Aorta (tissue), 5 donors: Measurements from ENCODE around the gene ENTPD5. TPM values are rescaled to one million over a fixed set of nuclear protein-coding genes. Genes with fewer than 3 reads are reported as not detected.
"Not testable (repeated sequence)": the region's sequence is repeated elsewhere in the genome, so short reads cannot be mapped to it uniquely, and the experiment has no call there.

Experiments
- ATAC-seq: fragments of 200-7000 bp; cut with Tn5 transposase; one replicate; pipeline ENCODE4 v1.9.1; 2022; ENCODE audit warnings: moderate library complexity; ENCODE audit not compliant: low FRiP score
- DNase-seq, 2 donors: peaks; one replicate each; pipeline ENCODE4 v3.0.0-alpha.2; 2020
- H3K27ac ChIP-seq, 2 donors: one replicate each; pipeline ENCODE4 v1.5.1; 2013; ENCODE audit warnings: low read length in 2 of 2, mild to moderate bottlenecking in 2 of 2, moderate library complexity in 2 of 2, control low read depth in 1 of 2, inconsistent platforms in 1 of 2, low read depth in 1 of 2
- H3K27me3 ChIP-seq, 2 donors: one replicate each; pipeline ENCODE4 v1.6.1; 2013; ENCODE audit warnings: control low read depth in 1 of 2, low read length in 1 of 2, mild to moderate bottlenecking in 1 of 2, moderate library complexity in 1 of 2; ENCODE audit not compliant: insufficient read depth in 2 of 2, control insufficient read depth in 1 of 2
- H3K36me3 ChIP-seq, 2 donors: one replicate each; pipeline ENCODE4 v1.6.1; 2013; ENCODE audit warnings: control low read depth in 1 of 2, low read length in 1 of 2, mild to moderate bottlenecking in 1 of 2; ENCODE audit not compliant: insufficient read depth in 2 of 2, control insufficient read depth in 1 of 2
- H3K4me1 ChIP-seq, 2 donors: one replicate each; pipeline ENCODE4 v1.6.1; 2013; ENCODE audit warnings: low read length in 2 of 2, control low read depth in 1 of 2, mild to moderate bottlenecking in 1 of 2, moderate library complexity in 1 of 2; ENCODE audit not compliant: insufficient read depth in 2 of 2, control insufficient read depth in 1 of 2
- H3K4me3 ChIP-seq, 2 donors: one replicate each; pipeline ENCODE4 v1.5.1; 2013; ENCODE audit warnings: low read length in 2 of 2, control low read depth in 1 of 2, mild to moderate bottlenecking in 1 of 2
- H3K9me3 ChIP-seq: one replicate; pipeline ENCODE4 v1.6.1; 2013; ENCODE audit warnings: mild to moderate bottlenecking, low read length; ENCODE audit not compliant: control insufficient read depth
- WGBS, 2 donors: extraction: QIAGEN DNeasy Blood & Tissue Kit; methylation state at CpG; one replicate each; pipeline ENCODE4 v1.1.7; 2013; 5-methylcytosine and 5-hydroxymethylcytosine counted together
- intact Hi-C, 2 donors: fragments of 100-400 bp; cut with DNase I; formaldehyde crosslinking; loops; one replicate each; pipeline versions ENCODE4 v1.14.2 to v1.15.0; 2022
- polyA plus RNA-seq, 2 donors: library from polyadenylated mRNA; stranded (reverse); fragments of 200-250 nt; gene quantifications; one replicate each; pipeline ENCODE4 v1.2.3, GENCODE V29; 2013
- total RNA-seq, 2 donors: library from RNA; stranded (reverse); fragmentation: NEBNext Ultra II Directional; extraction: Animal tissue kit (Norgen Biotek cat#: 25700); gene quantifications; one replicate each; pipeline ENCODE4 v1.2.1, GENCODE V29; 2021
- donor health status: healthy with polysubstance abuse.
- donor health status: Bipolar disorder and iron deficiency.
- donor health status: DM: no; HTN: no; CAD: no.
- donor health status: DM: no; HTN: no; CAD: no.
- donor health status: DM: yes; HTN: yes; CAD: no.

ENTPD5 gene
- total and polyA plus RNA-seq, 4 donors, result 3.9 to 12.1 (median 7.6) TPM

DNA sequence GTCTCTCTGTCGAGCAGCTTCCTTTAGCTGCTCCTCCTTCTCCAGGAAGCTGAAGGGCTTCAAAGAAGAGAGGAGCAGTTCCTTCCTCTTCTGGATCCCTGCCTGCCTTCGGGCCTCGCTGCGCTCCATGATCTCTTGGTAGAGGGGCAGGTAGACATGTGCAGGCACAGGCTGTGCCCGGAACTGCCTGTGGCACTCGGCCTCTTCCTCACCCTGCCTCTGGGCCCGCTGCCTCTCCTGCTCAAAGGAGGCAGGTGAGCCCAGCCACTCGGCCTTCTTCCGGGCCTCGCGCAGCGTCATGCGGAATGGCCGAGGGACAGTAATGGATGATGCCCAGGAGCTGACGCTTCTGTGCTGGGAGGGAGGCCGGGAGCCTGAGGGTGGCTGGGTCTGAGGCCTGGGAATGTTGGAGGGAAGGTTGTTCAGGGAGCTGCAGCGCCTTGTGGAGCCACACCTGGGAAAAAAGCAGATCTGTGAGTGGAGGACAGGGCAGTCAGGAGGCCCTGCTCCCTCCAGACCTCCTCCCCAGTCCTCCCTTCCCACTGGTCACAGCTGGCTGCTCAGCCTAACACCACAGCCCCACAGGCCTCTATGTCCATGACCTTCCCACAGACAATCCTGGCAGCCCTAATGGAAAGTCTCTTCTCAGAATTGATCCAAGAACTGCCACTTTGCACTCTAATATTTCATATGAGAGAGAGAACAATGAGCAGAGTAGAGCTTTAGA lies 74.5 kb downstream of the ENTPD5 start:
- H3K27me3 ChIP-seq, result no peaks in the 10 kb centered on the region
- no peak overlapping the region for H3K27ac ChIP-seq
- 91 to 92% methylated on average over 17 of the region's 17 CpGs for WGBS, 2 donors
- no peaks in the 10 kb centered on the region for H3K9me3 ChIP-seq
- DNase-seq (no peak), ATAC-seq (no peak)
- no peaks in the 10 kb centered on the region for H3K4me1 ChIP-seq
- intact Hi-C loops, result loop anchor here in 1 of 2 donors (10.0 kb wide), 1 partner anchor 300 kb away; the partner anchor contains the start of gene DNAL1
- H3K36me3 ChIP-seq, result peaks cover 0 to 3% of the 10 kb centered on the region in 2 donors
- no peak overlapping the region for H3K4me3 ChIP-seq

DNA sequence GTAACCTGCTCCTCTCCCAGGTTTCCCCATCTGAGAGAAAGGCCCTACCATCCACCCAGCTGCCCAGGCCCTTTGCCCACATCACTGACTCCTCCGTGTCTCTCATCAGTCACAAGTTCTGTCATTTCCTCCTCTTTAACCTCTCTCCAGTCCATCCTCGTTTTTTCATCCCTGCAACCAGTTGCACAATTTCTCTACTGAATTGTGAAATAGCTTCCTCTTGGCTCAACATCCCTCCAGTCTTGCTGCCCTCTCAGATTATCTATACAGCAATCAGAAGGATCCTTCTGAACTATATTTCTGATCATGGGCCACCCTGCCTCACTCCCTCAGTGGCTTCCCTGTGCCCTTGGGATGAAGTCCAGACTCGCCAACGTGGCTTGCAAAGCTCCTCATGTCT lies 76.0 kb downstream of the ENTPD5 start:
- Histone ChIP-seq H3K4me3 (no peak overlapping the region), H3K27ac (no peak overlapping the region), H3K4me1 (no peaks in the 10 kb centered on the region), H3K36me3 (peaks cover 0 to 3% of the 10 kb centered on the region in 2 donors), H3K9me3 (no peaks in the 10 kb centered on the region), H3K27me3 (no peaks in the 10 kb centered on the region)
- ATAC-seq (peak; percentile 75), DNase-seq (no peak)
- 64 to 76% methylated on average over 4 of the region's 4 CpGs for WGBS, 2 donors
- intact Hi-C loops, result loop anchor here in 1 of 2 donors (10.0 kb wide), 1 partner anchor 298 kb away; the partner anchor contains the start of gene DNAL1

DNA sequence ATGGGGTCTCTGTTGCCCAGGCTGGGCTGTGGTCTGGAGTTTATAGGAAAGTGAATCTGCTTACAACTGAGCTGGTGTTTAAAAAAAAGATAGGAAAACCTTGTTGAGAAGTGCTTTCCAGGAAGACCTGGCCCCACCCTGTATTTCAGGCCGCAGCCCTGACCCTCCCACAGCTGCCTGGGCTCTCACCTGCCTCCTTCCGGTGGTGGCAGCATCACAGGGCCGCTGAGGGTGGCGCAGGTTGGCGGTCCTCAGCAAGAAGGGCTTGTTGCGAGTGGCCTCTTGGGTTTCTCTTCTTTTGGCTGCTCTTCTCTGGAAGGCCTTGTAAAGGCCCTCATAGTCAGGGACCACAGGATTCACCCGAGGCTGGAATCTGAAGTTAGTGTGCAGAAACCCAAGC lies 76.9 kb downstream of the ENTPD5 start:
- intact Hi-C loops, result loop anchor here in 1 of 2 donors (10.0 kb wide), 1 partner anchor 297 kb away; the partner anchor contains the start of gene DNAL1

DNA sequence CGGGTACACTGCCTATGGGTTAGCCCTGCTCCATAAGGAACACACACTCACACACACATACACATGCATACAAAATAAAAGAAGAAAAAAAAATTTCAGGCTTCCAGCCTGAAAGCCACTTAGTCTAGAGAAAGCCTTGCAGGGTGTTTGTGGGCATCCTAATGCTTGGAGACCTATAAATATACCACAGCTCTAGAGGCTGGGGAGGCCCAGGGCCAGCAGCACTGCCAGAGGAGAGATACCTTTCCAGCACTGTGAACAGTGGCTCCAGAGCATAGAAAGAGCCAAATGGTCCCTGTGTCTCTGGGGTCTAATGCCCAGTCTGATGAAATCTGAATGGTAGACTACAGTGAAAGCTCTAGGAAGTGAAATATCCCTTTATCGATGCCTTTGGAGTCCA lies 82.1 kb downstream of the ENTPD5 start:
- intact Hi-C loops, result no loop called here
- Histone ChIP-seq H3K9me3 (no peaks in the 10 kb centered on the region), H3K4me1 (no peaks in the 10 kb centered on the region), H3K27me3 (no peaks in the 10 kb centered on the region), H3K36me3 (peaks cover 4% of the 10 kb centered on the region in 2 donors), H3K27ac (no peak overlapping the region), H3K4me3 (no peak overlapping the region)
- ATAC-seq (no peak), DNase-seq (no peak)
- 92 to 94% methylated on average over 2 of the region's 2 CpGs for WGBS, 2 donors

More for the DNA sequence above, 76.9 kb downstream of the ENTPD5 start:
- H3K27me3 ChIP-seq, result no peaks in the 10 kb centered on the region
- DNase-seq, result no peak
- 90 to 91% methylated on average over 7 of the region's 7 CpGs for WGBS, 2 donors
- H3K36me3 ChIP-seq, result peaks cover 3 to 4% of the 10 kb centered on the region in 2 donors
- no peak for ATAC-seq
- no peaks in the 10 kb centered on the region for H3K4me1 ChIP-seq
- no peak overlapping the region for H3K27ac ChIP-seq
- no peaks in the 10 kb centered on the region for H3K9me3 ChIP-seq
- no peak overlapping the region for H3K4me3 ChIP-seq

DNA sequence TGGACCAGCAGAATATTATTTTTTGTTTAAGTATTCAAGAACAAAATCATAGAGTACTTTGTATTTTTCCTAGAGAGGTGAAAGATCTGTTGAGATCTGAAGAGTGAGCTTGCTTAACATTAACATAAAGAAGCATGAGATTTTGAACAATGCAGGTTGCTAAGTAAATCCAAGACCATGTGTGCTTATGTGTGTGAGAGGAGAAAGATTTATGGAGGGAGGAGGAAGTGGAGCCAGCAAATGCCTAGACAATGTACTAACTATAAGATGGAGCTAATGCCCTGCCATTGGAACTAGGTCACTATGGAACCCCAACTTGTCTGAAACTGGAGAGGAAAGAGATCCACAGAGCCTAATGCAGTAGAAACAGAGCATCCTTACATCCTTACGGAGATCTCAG lies 82.5 kb downstream of the ENTPD5 start:
- DNase-seq, result no peak
- no peaks in the 10 kb centered on the region for H3K27me3 ChIP-seq
- 77 to 84% methylated on average over 1 of the region's 1 CpG for WGBS, 2 donors
- H3K36me3 ChIP-seq, result peaks cover 4 to 7% of the 10 kb centered on the region in 2 donors
- no peaks in the 10 kb centered on the region for H3K4me1 ChIP-seq
- no peak overlapping the region for H3K27ac ChIP-seq
- no peaks in the 10 kb centered on the region for H3K9me3 ChIP-seq
- intact Hi-C loops, result no loop called here
- ATAC-seq, result no peak
- H3K4me3 ChIP-seq, result no peak overlapping the region

DNA sequence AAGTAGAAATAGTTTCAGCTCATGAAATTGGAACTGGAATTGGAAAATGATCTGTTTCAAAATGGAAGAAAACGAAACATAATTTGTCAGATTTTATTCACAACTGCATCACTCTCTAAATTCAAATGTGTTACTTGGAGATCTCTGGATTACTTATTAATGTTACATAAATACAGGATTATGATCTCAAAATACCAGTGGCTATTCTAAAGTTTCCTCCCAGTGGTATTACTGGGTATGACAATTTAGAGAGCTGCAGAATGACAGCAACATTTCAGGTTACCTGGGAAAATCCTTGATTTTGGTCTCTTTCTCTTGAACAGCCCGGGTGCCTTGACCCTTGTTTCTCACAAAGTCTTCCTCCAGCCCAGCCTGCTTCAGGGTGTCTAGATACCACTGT lies 83.4 kb downstream of the ENTPD5 start:
- no peak overlapping the region for H3K27ac ChIP-seq
- H3K4me3 ChIP-seq, result no peak overlapping the region
- no peaks in the 10 kb centered on the region for H3K4me1 ChIP-seq
- no peaks in the 10 kb centered on the region for H3K9me3 ChIP-seq
- intact Hi-C loops, result no loop called here
- H3K36me3 ChIP-seq, result peaks cover 4 to 10% of the 10 kb centered on the region in 2 donors
- WGBS, 2 donors, result 81% methylated on average over 2 of the region's 2 CpGs
- no peak for DNase-seq
- ATAC-seq, result no peak
- no peaks in the 10 kb centered on the region for H3K27me3 ChIP-seq

DNA sequence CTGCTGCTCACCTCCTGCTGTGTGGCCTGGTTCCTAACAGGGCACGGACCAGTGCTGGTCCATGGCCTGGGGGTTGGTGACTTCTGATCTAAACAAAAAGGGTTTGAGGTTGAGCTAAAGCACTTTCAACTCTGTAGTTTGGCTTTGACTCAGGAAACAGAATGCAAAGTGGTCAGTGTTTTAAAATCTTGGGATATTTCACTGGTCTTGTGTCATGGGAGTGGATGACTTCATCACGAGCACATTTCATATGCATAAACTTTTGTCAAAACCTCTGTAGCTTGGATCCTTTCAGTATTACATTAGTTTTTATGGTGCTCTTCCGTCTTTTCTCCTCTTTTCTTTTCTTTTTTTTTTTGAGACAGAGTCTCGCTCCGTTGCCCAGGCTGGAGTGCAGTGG lies 94.8 kb downstream of the ENTPD5 start:
- no peak for ATAC-seq
- intact Hi-C loops, result no loop called here
- no peak for DNase-seq
- Histone ChIP-seq H3K4me1 (no peaks in the 10 kb centered on the region), H3K4me3 (no peak overlapping the region), H3K36me3 (peaks cover 4 to 19% of the 10 kb centered on the region in 2 donors), H3K27me3 (no peaks in the 10 kb centered on the region), H3K27ac (no peak overlapping the region), H3K9me3 (no peaks in the 10 kb centered on the region)
- 78 to 83% methylated on average over 5 of the region's 5 CpGs for WGBS, 2 donors

DNA sequence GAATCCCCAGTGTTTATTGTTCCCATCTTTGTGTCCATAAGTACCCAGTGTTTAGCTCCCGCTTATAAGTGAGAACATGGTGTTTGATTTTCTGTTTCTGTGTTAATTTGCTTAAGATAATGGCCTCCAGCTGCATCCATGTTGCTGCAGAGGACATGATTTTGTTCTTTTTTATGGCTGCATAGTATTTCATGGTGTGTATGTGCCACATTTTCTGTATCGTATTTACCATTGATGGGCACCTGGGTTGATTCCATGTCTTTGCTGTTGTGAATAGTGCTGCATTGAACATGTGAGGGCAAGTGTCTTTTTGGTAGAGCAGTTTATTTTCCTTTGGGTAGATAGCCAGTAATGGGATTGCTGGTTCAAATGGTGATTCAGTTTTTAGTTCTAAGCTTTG lies 99.6 kb downstream of the ENTPD5 start:
- intact Hi-C loops, ATAC-seq, H3K4me1 ChIP-seq, H3K9me3 ChIP-seq, DNase-seq, H3K27ac ChIP-seq, H3K4me3 ChIP-seq, H3K27me3 ChIP-seq: not testable (repeated sequence)
- H3K36me3 ChIP-seq, result peaks cover 4 to 13% of the 10 kb centered on the region in 2 donors
- WGBS, 2 donors, result 98% methylated on average over 2 of the region's 2 CpGs

DNA sequence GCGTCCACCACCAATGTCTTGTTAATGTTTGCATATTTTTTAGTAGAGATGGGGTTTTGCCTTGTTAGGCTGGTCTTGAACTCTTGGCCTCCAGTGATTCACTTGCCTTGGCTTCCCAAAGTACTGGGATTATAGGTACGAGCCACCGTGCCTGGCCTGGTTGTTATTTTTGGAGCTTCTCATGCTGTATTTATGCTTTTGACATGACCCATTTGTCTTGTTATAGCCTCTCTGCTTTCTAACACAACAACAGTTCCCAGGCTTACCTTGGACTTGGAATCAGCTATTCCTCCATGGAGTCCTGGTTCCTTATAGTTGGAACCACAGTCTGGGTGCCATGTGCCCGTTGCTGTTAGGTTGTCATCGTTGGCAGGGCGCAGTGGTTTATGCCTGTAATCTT lies 102.8 kb downstream of the ENTPD5 start:
- Histone ChIP-seq H3K4me3 (no peak overlapping the region), H3K27me3 (no peaks in the 10 kb centered on the region), H3K9me3 (no peaks in the 10 kb centered on the region), H3K36me3 (peaks cover 5 to 6% of the 10 kb centered on the region in 2 donors), H3K27ac (no peak overlapping the region), H3K4me1 (no peaks in the 10 kb centered on the region)
- DNase-seq, result no peak
- no peak for ATAC-seq
- WGBS, 2 donors, result 47% methylated on average over 6 of the region's 6 CpGs
- intact Hi-C loops, result no loop called here
